Nucleus accumbens (tissue), 56 donors: ENCODE measurements around the gene NUMA1.
A peak's percentile ranks its signal among the peaks of the same experiment; 100 is the strongest.

Source experiments
- DNase-seq, 56 donors: peaks; one replicate each; lab custom pipeline; 2025; lab: John Stamatoyannopoulos, UW

Gene NUMA1

GRCh38 chr11:72002841-72003775 lies 77.2 kb downstream of the NUMA1 start:
- DNase-seq = no peak

- peak in 9 of 56 donors; percentile 24 to 60 (median 51) for DNase-seq
These were observed 78.3 kb downstream of the NUMA1 start for GRCh38 chr11:72001834-72002591.

- DNase-seq = no peak
These were observed 79.1 kb downstream of the NUMA1 start for GRCh38 chr11:72001285-72001684.

GRCh38 chr11:72000202-72000867 lies 80.0 kb downstream of the NUMA1 start:
- DNase-seq = no peak

GRCh38 chr11:71999798-72000197 lies 80.5 kb downstream of the NUMA1 start:
- no peak for DNase-seq

GRCh38 chr11:71999362-71999761 lies 81.0 kb downstream of the NUMA1 start:
- DNase-seq = no peak

GRCh38 chr11:71998649-71999310 lies 81.6 kb downstream of the NUMA1 start, which contains the start of gene IL18BP:
IL18BP (plus strand) TSS chr11:71998909; CDS start chr11:71999985, 1,076 bp downstream.
- peak in 1 of 56 donors; percentile 52 for DNase-seq

- DNase-seq = no peak
These were observed 82.3 kb downstream of the NUMA1 start for GRCh38 chr11:71998061-71998460.

- no peak for DNase-seq
These were observed 82.7 kb downstream of the NUMA1 start for GRCh38 chr11:71997594-71997993.

GRCh38 chr11:71996946-71997345 lies 83.4 kb downstream of the NUMA1 start:
- no peak for DNase-seq

GRCh38 chr11:71996517-71996916 lies 83.8 kb downstream of the NUMA1 start:
- DNase-seq = no peak

GRCh38 chr11:71995726-71996291 lies 84.5 kb downstream of the NUMA1 start:
- DNase-seq = peak in 1 of 56 donors; percentile 34

GRCh38 chr11:71994786-71995185 lies 85.6 kb downstream of the NUMA1 start:
- DNase-seq = no peak

GRCh38 chr11:71992136-71992730 lies 88.1 kb downstream of the NUMA1 start:
- DNase-seq = no peak

GRCh38 chr11:71991494-71991893 lies 88.8 kb downstream of the NUMA1 start:
- DNase-seq = no peak

GRCh38 chr11:71990701-71991100 lies 89.6 kb downstream of the NUMA1 start:
- no peak for DNase-seq

- peak in 1 of 56 donors; percentile 42 for DNase-seq
These were observed 92.3 kb downstream of the NUMA1 start for GRCh38 chr11:71988050-71988449.

- DNase-seq = no peak
These were observed 92.8 kb downstream of the NUMA1 start for GRCh38 chr11:71987521-71987920.

- no peak for DNase-seq
These were observed 94.2 kb downstream of the NUMA1 start for GRCh38 chr11:71986131-71986530.

- DNase-seq = no peak
These were observed 100.7 kb downstream of the NUMA1 start for GRCh38 chr11:71979602-71980001.
